Measurements from ENCODE around the gene MDGA2.

- no peak for TF ChIP-seq FOXA1 (IDR thresholded peaks at IDR 0.05)
- no peak for TF ChIP-seq BHLHE40 (IDR thresholded peaks at IDR 0.05; ENCODE audit: borderline replicate concordance)
- no peak for TF ChIP-seq FOXM1 (IDR thresholded peaks at IDR 0.05; ENCODE audit: borderline replicate concordance)
- TF ChIP-seq FOXK2 (IDR thresholded peaks at IDR 0.05) = no peak
- TF ChIP-seq TARDBP (IDR thresholded peaks at IDR 0.05) = no peak
- no peak for TF ChIP-seq ELF4 (IDR thresholded peaks at IDR 0.05)
- TF ChIP-seq HDGF (IDR thresholded peaks at IDR 0.05; ENCODE audit: borderline replicate concordance) = no peak
These were observed 813.7 kb downstream of the MDGA2 start for GRCh38 chr14:46861753-46862152.
